NCI-H2227 (cell line): ENCODE results near the gene IST1.

ENCODE experiments used
- DNase-seq: peaks from one replicate; lab custom pipeline; 2025; ENCODE audit not compliant: unreplicated experiment; lab: John Stamatoyannopoulos, UW

The IST1 gene

GRCh38 chr16:71916397-71916920 lies 21.1 kb downstream of the IST1 start:
- no peak for DNase-seq

DNA sequence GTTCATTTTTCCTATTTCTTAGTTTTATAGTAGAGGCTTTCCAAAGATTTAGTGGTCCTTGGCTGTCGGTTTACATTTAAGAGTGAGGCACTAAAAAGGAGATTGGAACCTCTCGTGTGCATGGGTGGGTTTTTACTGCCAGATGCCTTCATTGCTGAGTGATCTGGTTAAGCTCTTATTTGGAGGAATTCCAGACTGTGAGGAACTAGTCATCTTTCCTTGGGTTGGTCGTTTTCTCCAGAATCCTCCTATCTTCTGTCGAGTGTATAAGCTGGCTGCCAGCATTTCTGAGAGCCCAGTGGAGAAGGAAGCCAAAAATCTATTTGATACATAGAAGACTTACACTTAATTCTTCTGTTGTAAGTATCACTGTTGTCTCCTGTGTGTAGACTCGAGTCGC lies 22.6 kb downstream of the IST1 start:
- DNase-seq: no peak

DNA sequence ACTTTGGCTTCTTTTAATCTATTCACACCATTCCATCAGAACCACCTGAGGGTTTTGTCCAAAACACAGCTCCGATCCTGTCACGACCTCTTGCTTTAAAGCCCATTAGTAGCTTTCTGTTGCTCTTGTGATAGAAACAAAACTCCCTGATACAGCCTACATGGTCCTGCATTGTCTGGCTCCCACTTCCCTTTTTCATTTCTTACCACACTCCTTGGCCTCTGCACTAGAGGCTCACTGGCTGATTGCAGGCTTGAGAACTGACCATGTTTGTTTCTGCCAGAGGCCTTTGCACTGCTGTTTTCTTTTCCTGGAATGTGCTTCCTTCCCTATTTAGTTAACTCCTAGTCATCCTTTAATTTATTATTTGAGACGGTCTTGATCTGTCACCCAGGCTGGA lies 23.7 kb downstream of the IST1 start:
- no peak for DNase-seq

- DNase-seq: no peak
Observed at GRCh38 chr16:71920658-71921057, 25.3 kb downstream of the IST1 start.

DNA sequence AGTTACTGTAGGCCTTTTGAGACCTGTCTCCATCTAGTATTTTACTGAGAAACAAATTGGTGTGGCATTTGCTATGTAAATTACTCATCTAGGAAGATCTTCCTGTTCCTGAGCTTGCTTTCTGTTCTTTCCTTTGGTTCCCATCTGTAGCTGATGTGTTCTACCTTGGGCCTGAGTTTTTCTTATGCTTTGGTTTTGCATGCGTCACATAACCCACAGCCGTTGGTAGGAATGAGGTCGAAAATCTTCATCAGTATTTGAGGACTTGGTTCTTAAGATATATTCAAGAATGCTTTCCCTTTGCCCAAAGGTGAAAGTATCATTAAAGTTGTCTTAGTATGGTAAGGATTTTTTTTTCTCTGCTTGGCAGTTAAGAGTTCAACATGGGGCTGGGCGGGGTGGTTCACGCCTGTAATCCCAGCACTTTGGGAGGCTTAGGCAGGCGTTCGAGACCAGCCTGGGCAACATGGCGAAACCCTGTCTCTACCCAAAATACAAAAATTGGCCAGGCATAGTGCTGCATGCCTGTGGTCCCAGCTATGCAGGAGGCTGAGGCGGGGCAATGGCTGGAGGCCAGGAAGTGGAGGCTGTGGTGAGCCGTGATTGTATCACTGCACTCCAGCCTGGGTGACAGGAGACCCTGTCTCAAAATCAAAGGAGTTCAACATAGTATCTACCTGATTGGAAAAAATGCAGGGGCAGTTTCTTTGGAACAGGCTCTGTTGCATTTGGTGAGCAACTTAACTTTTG lies 28.8 kb downstream of the IST1 start:
- DNase-seq: no peak

DNA sequence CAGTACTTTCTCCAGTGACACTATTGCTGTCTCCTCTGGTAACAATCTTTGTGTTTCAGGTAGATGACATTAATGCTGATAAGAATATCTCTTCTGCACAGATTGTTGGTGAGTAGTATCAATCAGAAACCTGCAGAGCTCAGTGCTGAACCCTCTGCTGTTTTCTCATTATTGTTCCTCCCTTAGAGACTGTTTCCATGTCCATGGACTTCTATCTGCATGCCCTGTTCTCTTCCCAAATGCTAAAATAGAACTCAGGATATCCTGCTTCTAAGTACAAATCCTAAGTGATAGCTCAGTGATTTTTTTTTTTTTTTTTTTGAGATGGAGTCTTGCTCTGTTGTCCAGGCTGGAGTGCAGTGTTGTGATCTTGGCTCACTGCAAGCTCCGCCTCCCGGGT lies 29.4 kb downstream of the IST1 start:
- DNase-seq: no peak

DNA sequence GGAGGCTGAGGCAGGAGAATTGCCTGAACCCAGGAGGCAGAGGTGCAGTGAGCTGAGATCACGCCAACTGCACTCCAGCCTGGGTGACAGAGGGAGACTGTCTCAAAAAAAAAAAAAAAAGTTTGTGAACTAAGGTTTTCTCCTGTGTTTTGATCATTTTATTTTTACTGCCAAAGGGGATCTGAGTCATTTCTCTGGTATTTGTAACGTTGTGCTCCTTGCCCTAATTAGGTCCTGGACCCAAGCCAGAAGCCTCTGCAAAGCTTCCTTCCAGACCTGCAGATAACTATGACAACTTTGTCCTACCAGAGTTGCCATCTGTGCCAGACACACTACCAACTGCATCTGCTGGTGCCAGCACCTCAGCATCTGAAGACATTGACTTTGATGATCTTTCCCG lies 32.1 kb downstream of the IST1 start:
- no peak for DNase-seq

GRCh38 chr16:71927787-71928186 lies 32.5 kb downstream of the IST1 start:
- no peak for DNase-seq

DNA sequence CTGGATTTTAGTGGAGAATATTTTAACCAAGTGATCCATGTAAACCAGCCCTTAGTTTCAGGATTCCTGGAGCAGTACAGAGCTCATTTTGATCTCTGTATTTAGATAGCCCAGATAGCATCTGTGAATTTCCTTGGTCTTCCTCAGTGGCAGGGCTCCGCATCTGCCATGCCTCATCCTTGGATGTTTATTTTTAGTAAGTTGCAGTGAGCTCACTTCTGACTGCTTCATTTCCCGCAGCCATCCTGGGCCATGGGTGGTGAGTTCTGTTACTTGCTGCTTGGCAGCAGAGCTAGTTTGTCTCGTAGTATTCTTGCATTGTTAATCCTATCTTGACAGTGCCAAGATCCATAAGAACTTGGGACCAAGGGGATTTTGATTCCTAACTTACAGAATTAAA lies 33.7 kb downstream of the IST1 start:
- DNase-seq: no peak

- no peak for DNase-seq
Observed at GRCh38 chr16:71930013-71930563, 34.8 kb downstream of the IST1 start.

- no peak for DNase-seq
Observed at GRCh38 chr16:71931001-71931400, 35.7 kb downstream of the IST1 start.

GRCh38 chr16:71931599-71931998 lies 36.3 kb downstream of the IST1 start:
- DNase-seq: no peak

- no peak for DNase-seq
Observed at GRCh38 chr16:71933017-71933416, 37.7 kb downstream of the IST1 start.

GRCh38 chr16:71933913-71934695 lies 38.8 kb downstream of the IST1 start:
- DNase-seq: peak; percentile 24

DNA sequence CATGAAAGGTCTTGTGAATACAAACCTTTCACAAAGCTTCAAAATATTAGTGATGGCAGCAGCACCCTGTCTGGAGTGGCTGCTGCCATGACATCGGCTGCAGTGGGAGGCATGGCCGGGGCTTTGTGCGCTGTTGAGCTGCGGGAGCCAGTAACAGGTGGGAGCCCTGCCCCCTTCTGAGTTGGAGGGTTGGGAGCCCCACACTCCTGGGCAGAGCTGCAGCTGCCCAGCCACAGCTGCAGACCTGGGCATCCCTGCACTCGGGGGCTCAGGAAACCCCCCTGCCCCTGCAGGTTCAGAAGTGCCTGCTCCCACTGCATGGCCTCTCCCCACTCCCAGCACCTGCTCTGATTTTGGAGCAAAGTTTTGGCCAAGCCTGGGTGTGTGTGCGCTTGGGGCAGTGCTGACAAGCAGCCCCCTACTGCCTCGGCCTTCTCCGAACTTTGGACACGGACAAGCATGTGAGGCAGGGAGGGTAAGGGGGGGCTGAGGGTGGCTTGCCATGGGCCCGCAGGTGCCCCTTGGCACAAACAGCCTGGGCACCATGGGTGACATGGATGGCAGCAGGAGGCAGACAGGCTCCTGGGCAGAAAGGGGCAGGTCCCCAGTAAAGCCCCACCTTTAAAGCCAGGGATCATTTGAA lies 42.7 kb downstream of the IST1 start:
- DNase-seq: no peak

DNA sequence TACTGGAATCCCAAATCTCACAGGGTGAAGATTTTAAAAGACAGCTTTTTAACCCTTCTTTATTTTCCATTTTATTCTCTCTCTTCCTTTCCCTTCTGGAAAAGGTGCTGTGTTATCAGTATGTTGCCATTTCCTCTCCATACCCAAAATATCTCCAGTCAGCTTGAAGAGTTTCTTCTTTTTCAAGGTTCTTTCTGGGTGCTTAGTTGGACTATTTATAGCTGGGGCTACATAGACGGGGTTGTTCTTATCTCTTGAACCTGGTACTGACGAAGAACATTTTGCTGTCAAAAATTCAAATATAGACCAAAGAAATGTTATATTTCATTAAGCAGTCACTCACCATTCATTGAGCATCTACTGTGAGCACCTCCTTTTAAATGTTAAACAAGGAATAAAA lies 48.6 kb downstream of the IST1 start:
- DNase-seq: no peak

GRCh38 chr16:71945616-71946015 lies 50.3 kb downstream of the IST1 start:
- DNase-seq: no peak

DNA sequence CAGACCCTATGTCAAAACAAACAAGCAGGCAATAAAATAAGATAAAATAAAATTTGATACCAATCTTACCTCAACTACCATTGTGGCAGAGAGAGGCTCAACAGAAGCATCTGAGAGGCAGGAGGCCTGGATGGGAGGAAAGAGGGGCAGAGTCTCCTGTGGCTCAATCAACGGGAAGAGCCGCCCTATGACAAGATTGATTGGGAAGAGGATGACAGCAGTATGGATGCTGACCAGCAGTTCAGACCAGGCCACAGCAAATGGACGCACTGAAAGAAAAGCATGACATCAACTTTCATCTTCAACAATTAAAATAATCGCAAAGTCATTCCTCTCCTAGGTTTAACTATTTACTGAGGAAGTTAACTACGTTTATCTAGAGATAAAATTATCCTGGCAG lies 57.5 kb downstream of the IST1 start:
- DNase-seq: no peak

DNA sequence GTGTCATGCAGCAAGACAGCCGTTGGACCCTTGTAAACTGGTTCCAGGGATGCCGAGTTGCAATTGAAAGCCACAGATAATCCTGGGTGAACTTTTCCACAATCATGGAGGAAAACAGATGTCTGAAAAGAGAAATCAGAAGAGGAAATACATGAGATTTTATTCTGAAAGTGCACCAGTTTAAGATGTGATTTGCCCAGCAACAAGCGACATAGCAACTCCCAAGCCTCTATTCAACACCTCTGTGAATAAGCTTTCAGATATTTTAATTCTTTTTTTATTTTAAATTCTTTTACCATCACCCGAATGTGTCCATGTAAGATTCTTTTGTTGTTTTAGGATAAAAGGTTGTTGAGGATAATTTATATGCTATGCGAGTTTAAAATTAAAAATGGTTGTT lies 58.8 kb downstream of the IST1 start:
- DNase-seq: no peak

DNA sequence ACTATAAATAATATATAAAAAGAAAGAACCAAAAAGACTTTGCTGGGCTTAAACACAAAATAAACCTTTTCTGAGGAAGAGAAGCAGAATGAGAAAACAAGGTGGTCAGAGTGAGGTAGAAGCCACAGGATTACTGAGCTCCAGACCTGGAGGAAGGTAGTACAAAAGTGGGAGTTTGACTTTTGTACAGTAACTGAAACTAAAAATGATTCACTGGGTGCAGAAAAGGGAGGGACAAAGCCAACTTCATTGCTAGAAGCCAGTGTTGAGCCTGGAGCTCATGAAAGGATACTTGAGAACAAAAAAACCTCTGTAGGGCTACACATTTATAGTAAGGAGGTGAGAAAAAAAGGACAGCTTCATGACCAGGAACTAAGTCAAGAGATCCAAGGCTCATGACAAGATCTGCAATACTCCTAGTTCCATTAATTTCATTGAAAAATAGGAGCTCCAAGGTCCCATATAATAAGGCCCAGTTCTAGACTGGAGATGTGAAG lies 59.4 kb downstream of the IST1 start:
- DNase-seq: no peak

GRCh38 chr16:71956486-71956885 lies 61.2 kb downstream of the IST1 start:
- no peak for DNase-seq
